GM04503 (cell line): ENCODE measurements around the gene TNFSF9.
"Not testable (repeated sequence)": the region's sequence is repeated elsewhere in the genome, so short reads cannot be mapped to it uniquely, and the experiment has no call there.

Source experiments
- DNase-seq: peaks from one replicate; pipeline ENCODE4 v3.0.0-alpha.2; 2012; ENCODE audit warnings: low read depth

The TNFSF9 gene

GRCh38 chr19:6508028-6508771, 22.6 kb upstream of the TNFSF9 start:
- DNase-seq: not testable (repeated sequence)

- DNase-seq: no peak
Measured at GRCh38 chr19:6509118-6509971, 21.5 kb upstream of the TNFSF9 start.

DNA sequence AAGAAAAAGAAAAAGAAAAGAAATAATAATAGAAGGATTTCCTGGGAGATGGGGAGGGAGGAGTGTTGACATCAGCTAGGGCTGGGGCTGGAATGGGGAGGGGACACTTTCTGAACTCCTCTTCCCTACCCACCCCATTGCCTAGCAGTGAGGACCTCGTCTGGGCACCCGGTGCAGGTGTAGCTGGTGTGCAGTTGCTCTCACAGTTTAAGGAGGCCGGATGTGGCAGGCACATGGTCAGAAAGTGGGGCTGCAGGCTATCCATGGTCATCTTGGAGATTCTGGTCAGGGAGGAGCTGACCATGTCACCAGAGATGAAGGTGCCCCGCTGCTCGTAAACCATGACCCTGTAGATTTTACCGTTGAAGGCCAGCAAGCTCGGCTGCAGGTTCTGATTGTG, 20.2 kb upstream of the TNFSF9 start:
- no peak for DNase-seq

DNA sequence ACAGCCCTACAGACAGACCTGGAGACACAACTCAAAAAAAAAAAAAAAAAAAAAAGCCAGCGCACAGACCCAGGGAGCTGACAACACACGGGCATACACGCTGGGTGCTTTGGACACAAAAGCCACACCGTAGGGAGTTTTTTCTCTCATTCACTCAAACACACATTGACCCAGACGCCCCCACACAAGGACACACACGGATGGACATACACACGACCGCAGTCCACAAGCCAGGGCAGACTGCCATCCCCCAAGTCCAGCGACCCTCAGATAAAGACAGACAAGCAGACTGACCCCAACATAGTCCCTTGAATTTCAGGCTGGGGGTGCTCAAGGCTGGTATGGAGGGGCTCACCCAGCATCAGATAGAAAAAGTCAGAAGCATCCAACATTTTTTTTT, 16.7 kb upstream of the TNFSF9 start:
- DNase-seq: no peak

GRCh38 chr19:6514926-6515544, 15.8 kb upstream of the TNFSF9 start:
- DNase-seq: no peak

DNA sequence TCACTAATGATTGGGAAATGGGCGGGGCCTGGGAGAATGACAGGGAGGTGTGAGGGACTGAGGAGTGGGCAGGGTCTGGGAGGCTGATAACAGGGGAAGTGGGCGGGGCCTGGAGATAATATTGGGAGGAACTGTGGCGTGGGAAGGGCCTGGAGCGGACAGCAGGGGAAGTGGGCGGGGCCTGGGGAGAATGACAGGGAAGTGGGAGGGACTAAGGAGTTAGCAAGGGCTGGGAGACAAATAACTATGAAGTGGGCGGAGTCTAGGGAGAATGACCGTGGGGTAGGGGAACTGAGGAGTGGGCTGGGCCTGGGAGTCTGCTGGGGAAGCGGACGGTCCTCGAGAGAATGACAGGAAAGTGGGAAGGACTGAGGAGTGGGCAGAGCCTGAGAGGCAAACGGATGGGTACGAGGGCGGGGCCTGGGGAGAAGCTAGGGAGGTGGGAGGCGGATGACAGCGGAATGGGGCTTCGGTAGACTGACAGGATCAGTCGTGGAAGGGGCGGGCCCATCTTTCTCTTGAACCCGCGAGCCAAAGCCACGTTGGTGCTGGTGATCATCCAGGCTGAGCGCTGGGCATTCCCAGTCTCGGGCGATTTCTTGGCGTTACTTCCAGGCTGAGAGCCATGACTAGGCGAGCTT, 14.7 kb upstream of the TNFSF9 start:
- peak; percentile 64 for DNase-seq

DNA sequence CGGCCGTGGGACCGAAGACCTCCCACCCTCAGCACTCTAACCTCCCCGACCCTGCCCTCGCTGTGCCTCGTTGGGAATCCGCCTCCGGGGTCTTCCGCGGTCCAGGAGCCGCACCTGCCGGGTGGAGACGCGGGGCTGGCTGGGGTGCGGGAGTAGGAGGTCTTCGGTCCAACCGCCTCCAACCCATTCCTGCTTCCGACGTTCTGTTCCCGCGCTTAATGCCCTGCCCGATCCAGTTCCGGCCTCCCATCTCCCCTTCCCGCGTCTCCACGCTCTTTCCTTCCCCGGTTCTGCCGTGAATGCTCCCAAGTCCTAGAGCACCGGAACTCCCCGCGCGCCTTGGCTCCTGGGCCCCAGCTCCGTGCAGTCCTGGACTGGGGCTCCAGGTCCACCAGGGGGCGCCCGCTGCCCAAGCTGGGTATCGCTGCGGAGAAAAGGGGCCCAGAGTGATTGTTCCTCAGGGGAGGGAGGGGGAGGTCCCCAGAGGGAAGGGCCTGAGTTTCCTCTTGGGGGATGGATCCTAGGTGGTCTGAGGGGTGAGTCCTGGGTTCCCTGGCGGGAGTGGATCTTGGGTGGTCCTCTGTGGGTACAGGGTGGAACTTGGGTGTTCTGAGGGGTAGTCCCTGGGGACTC, 14.1 kb upstream of the TNFSF9 start:
- peak; percentile 25 for DNase-seq

- no peak for DNase-seq
Measured at GRCh38 chr19:6518145-6518911, 12.5 kb upstream of the TNFSF9 start.

GRCh38 chr19:6519289-6519688, 11.5 kb upstream of the TNFSF9 start:
- DNase-seq: peak; percentile 67

GRCh38 chr19:6521718-6522646, 8.8 kb upstream of the TNFSF9 start:
- DNase-seq: no peak

- DNase-seq: no peak
Measured at GRCh38 chr19:6522712-6523111, 8.1 kb upstream of the TNFSF9 start.

DNA sequence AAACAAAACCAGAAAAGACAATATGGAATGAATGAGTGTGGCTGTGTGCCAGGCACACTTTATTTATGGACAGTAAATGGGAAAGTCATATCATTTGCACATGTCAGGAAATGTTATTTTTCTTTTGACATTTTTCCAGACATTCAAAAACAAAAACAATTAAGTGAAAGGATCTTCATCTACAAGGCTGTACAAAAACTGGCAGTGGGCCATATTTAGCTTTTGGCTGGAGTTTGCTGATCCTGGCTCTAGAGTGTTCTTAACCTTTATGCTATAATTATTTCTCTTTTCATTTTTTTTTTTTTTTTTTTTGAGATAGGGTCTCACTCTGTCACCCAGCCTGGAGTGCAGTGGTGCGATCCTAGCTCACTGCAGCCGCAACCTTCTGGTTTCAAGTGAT, 6.5 kb upstream of the TNFSF9 start:
- DNase-seq: no peak

DNA sequence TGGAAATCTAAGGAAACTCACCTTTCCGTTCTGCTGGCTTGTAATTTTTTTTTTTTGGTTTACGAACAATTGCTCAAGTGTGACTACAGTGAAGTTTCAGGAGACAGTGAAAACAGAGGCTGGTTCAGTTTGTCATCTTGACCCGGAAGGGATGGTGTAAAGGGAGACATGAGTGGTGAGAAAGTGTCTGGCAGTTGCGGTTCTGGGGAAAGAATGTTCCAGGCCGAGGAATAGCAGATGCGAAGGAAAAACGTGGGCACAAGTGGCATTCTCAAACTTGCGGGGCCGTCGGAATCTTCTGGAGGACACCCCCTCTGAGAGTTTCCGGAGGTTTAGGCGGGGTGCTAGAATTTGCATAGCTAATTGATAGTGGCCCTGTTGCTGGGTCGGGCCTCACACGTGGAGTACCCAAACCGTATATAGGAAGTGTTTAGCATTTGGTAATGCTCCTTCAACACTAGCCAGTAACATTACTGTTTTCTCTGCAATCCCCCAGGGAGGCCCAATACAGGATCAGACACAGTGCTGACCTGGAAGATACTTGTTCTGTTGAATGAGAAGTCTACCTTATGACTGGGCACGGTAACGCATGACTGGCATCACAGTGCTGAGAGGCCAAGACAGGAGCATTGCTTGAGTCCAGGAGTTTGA, 2.8 kb upstream of the TNFSF9 start:
- DNase-seq: no peak

GRCh38 chr19:6528544-6529121, 2.2 kb upstream of the TNFSF9 start:
- no peak for DNase-seq

GRCh38 chr19:6529351-6529750, 1.5 kb upstream of the TNFSF9 start:
- no peak for DNase-seq

- no peak for DNase-seq
Measured at GRCh38 chr19:6529937-6530385, 865 bp upstream of the TNFSF9 start.

- DNase-seq: no peak
Measured at GRCh38 chr19:6531163-6531955, 533 bp downstream of the TNFSF9 start.

GRCh38 chr19:6531956-6532243, 1.1 kb downstream of the TNFSF9 start:
- no peak for DNase-seq
